Measurements from ENCODE around the gene PTBP1.
A peak's percentile ranks its signal among the peaks of the same experiment; 100 is the strongest.
"Not testable (repeated sequence)": the region's sequence is repeated elsewhere in the genome, so short reads cannot be mapped to it uniquely, and the experiment has no call there.

The PTBP1 gene

DNA sequence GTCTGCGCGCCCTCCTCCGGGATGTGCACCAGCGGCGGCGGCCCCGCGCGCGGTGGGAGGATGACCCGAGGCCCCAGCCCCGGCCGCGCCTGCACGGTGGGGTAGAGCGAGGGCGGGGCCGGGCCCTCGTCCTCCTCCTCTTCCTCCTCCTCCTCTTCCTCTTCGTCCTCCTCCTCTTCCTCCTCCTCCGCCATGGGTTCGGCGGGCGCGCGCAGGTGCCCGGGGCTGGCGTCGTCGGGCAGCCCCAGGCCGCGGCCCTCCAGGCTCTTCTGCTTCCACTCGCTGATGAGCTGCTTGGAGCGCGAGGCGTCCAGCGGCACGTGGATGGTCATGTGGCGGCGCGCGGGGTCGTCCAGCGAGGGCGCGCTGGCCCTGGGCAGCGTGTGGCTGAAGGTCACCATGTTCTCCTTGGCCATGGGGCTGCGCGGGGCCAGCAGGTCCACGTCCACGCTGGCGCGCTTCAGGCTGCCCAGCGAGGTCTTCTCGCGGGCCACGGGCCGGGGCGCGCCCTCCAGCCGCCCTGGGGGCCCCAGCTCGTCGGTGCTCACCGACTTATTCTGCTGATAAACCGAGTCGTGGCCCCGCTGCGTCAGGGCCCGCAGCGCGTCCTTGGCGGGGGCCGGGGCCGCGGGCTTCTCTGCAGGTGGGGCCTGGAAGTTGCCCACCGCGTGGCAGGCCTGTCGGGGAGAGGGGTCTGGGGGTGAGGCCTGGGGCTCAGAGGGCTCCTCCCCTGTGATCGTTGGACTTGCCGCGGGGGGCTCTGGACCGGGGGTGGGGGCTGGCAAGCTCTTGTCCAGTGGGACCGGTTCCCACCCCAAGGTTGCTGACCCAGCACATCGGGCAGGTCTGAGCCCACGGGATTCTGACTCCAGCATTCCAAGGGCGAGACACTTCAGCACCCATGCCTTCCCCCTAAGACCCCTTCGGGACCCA lies 16.2 kb downstream of the PTBP1 start:
- in situ Hi-C loops (cut with MboI; ENCODE audit: low sequenced_read_pairs): no loop called here
- H3K4me3 ChIP-seq: no peak overlapping the region
- peaks cover 51% of the 10 kb centered on the region for H3K36me3 ChIP-seq (replicated peaks)
- no peak for DNase-seq (ENCODE audit: low spot score in 2 of 2)
- no peaks in the 10 kb centered on the region for H3K27me3 ChIP-seq (ENCODE audit: low read depth)
- H3K9me3 ChIP-seq: no peaks in the 10 kb centered on the region
- no peaks in the 10 kb centered on the region for H3K4me1 ChIP-seq

DNA sequence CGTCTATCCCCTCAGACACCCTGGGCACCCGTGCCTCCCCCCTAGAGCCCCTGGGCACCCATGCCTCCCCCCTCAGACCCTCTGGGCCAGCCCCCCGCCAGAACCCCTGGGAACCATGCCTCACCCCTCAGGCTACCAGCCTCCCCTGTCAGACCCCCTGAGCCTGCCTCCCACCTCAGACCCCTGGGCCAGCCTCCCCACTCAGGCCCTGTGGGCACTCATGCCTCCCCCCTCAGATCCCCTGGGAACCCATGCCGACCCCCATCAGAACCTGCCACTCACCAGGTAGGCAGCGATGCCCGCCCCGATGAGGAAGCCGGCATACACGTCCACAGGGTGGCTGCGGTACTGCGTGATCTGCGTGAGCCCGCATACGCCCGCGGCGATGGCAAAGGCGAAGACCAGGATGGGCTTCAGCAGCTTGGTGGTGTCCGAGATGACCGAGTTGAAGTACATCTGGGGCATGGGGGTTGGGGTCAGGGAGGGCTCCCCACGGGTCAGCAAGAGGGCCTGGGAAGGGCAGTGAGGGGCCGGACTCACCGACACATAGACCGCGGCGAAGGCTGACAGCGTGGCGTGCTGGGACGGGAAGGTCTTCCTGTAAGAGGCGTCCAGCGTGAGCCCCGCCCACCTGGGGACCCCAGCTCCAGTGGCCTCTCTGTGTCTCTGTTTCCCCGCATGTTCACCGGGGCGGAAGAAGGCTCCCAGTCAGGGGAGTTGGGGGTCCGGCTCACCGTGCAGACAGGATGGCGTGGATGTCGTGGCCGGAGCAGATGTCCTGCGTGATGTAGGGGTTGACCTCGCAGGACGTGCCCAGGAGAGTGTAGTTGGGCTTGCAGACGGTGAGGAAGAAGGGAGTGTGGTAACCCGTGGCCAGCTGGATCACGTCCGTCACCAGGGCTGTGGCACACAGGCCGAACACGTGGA lies 17.2 kb downstream of the PTBP1 start:
- Histone ChIP-seq H3K9me3 (no peaks in the 10 kb centered on the region), H3K4me3 (no peak overlapping the region), H3K4me1 (no peaks in the 10 kb centered on the region), H3K27me3 (ENCODE audit: low read depth) (no peaks in the 10 kb centered on the region), H3K36me3 (replicated peaks) (peaks cover 42% of the 10 kb centered on the region)
- in situ Hi-C loops (cut with MboI; ENCODE audit: low sequenced_read_pairs): no loop called here
- DNase-seq (ENCODE audit: low spot score in 2 of 2): no peak

DNA sequence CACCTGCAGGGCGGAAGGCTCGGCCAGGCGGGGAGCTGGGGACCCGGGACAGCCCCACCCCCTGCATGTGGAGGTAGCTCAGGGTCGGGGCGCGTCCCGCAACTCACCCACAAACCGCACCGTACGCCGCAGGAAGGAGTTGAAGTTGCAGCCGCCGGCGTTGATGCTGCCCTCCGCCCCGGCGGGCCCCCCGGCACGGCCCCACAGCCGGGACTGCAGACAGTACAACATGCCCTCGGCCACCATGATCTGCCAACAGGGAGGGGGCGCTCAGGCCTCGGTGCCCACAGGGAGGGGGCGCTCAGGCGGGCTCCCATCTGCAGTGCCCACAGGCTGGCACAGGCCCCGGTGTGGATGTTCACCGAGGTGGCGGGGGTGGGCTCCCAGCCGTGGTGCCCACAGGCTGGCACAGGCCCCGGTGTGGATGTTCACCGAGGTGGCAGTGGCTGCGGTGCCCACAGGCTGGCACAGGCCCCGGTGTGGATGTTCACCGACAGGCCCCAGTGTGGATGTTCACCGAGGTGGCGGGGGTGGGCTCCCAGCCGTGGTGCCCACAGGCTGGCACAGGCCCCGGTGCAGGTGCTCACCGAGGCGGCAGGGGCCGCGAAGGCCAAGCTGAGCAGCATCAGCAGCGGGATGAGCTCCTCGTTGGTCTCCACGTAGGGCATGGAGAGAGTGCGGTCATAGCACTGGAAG lies 18.0 kb downstream of the PTBP1 start:
- no peaks in the 10 kb centered on the region for H3K27me3 ChIP-seq (ENCODE audit: low read depth)
- no peak for DNase-seq (ENCODE audit: low spot score in 2 of 2)
- in situ Hi-C loops (cut with MboI; ENCODE audit: low sequenced_read_pairs): no loop called here
- peaks cover 33% of the 10 kb centered on the region for H3K36me3 ChIP-seq (replicated peaks)
- H3K4me3 ChIP-seq: no peak overlapping the region
- H3K4me1 ChIP-seq: no peaks in the 10 kb centered on the region
- no peaks in the 10 kb centered on the region for H3K9me3 ChIP-seq

DNA sequence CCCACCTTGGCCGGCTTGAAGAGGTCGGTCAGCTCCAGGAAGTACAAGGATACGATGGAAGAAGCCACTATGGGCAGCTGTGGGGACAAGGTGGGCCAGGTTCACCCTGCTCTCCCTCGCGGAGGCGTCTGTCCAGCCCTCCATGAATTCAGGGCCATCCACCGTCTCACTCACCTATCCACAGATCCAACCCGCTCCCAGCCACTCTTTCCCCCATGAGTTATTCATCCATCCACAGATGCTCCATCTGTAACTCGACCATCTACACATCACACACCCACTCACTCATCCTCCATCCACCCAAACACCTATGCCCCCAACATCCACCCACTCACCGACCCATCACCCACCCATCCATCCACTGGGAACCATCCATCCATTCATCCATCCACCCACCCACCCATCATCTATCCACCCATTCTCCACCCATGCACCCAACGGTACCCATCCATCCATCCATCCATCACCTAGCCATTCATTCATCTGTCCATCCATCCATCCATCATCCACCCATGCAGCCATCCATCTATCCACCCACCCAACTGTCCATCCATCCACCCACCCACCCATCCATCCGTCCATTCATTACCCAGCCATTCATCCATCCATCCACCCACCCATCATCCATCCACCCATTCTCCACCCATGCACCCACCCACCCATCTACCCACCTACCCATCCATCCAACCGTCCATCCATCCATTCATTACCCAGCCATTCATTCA lies 18.7 kb downstream of the PTBP1 start:
- in situ Hi-C loops (cut with MboI; ENCODE audit: low sequenced_read_pairs): no loop called here
- Histone ChIP-seq H3K4me1 (no peaks in the 10 kb centered on the region), H3K27me3 (ENCODE audit: low read depth) (no peaks in the 10 kb centered on the region), H3K9me3 (no peaks in the 10 kb centered on the region), H3K36me3 (replicated peaks) (peaks cover 26% of the 10 kb centered on the region), H3K4me3 (no peak overlapping the region)
- DNase-seq (ENCODE audit: low spot score in 2 of 2): no peak

DNA sequence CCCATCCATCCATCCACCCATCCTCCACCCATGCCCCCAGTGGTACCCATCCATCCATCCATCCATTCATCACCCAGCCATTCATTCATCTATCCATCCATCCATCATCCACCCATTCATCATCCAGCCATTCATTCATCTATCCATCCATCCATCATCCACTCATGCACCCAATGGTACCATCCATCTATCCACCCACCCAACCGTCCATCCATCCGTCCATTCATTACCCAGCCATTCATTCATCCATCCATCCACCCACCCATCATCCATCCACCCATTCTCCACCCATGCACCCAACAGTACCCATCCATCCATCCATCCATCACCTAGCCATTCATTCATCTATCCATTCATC lies 19.2 kb downstream of the PTBP1 start:
- no peak for DNase-seq (ENCODE audit: low spot score in 2 of 2)
- in situ Hi-C loops (cut with MboI; ENCODE audit: low sequenced_read_pairs): no loop called here
- peaks cover 21% of the 10 kb centered on the region for H3K36me3 ChIP-seq (replicated peaks)
- no peaks in the 10 kb centered on the region for H3K4me1 ChIP-seq
- no peaks in the 10 kb centered on the region for H3K9me3 ChIP-seq
- no peaks in the 10 kb centered on the region for H3K27me3 ChIP-seq (ENCODE audit: low read depth)
- H3K4me3 ChIP-seq: no peak overlapping the region

DNA sequence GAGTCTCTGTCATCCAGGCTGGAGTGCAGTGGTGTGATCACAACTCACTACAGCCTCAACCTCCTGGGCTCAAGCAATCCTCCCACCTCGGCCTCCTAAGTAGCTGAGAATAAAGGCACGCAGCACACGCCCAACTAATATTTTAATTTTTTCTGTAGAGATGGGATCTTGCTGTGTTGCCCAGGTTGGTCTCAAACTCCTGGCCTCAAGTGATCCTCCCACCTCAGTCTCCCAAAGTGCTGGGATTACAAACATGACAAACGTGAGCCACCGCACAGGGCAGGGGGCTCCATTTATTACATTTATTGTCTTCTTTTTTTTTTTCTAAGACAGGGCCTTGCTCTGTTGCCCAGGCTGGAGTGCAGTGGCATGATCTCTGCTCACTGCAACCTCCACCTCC lies 23.0 kb downstream of the PTBP1 start:
- H3K9me3 ChIP-seq; in situ Hi-C loops (cut with MboI; ENCODE audit: low sequenced_read_pairs); H3K36me3 ChIP-seq (replicated peaks); H3K27me3 ChIP-seq (ENCODE audit: low read depth); H3K4me1 ChIP-seq; H3K4me3 ChIP-seq; DNase-seq (ENCODE audit: low spot score in 2 of 2): not testable (repeated sequence)

DNA sequence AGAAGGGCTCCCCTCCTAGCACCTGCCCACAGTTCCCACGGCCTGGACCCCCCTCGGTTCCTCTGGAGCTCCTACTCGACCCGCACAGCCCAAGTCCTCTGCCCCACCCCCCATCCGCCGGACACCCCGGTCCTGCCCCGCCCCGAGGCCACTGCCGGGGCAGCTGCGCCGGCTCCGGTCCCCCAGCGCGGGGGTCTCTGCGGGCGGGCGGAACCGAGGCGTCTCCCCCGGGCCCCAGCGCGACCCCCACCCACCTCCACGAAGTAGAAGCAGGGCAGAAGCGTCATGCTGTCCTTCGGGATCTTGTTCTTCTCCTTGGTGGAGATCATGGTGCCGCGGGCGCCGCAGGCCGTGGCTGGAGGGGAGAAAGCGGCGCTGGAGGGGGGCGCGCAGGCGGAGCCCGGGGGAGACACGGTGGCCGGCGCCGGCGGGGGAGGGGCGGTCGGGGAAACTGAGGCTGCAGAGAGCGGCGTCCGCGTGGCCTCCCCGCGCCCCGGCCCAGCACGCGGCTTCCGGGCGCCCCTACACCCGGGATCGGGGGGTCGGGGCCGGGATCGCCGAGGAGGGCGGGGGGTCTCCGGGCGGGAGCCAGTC lies 24.1 kb downstream of the PTBP1 start:
- peak overlapping the region; percentile 42 for H3K4me3 ChIP-seq

DNA sequence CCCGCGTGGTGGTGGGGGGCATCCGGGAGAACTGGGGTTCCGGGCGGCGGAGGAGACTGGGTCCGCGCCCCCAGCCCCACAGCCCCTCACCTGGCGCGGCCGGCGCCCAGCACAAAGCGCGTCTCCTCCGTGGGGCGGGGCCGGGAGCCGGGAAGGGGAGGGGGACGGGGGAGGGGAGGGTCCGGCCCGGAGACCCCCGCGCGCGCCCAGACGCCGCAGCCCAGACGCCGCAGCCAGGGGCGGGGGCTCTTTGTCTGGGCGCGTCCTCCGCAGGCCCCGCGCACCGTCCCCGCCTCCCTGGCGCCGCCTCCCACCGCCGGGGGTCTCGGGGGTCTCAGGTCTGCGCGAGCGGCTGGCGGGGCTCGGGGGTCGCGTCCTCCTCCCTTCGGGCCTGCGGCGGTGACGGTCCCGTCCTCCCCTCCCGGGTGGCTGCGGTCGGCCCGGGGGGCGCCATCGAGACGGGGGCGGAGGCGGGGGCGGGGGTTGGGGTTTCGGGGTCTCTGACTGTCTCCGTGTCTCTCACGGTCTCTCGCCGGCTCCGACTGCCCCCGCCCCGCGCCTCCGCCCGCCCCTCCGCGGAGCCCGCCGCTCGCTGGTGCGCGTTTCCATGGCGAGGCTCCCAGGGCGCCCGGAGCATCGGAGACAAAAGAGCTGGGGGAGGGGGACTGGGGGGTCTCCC lies 24.7 kb downstream of the PTBP1 start, which contains the start of gene PLPPR3:
PLPPR3 (minus strand) TSS at position 131 of the 679 bp plus-strand sequence. CDS start 396 bp downstream, outside the sequence.
- Histone ChIP-seq H3K4me3 (peak within 1 kb of the TSS; percentile 42), H3K4me1 (no peaks in the 10 kb centered on the region), H3K27me3 (ENCODE audit: low read depth) (no peaks in the 10 kb centered on the region), H3K9me3 (no peaks in the 10 kb centered on the region), H3K36me3 (replicated peaks) (no peaks in the 10 kb centered on the region)
- in situ Hi-C loops (cut with MboI; ENCODE audit: low sequenced_read_pairs): no loop called here
- peak in 1 of 2 experiments; percentile 51 for DNase-seq (ENCODE audit: low spot score in 2 of 2)

More for the DNA sequence above, 24.1 kb downstream of the PTBP1 start:
- no peaks in the 10 kb centered on the region for H3K4me1 ChIP-seq
- H3K9me3 ChIP-seq: no peaks in the 10 kb centered on the region
- no peaks in the 10 kb centered on the region for H3K36me3 ChIP-seq (replicated peaks)
- peak in 1 of 2 experiments; percentile 68 for DNase-seq (ENCODE audit: low spot score in 2 of 2)
- H3K27me3 ChIP-seq (ENCODE audit: low read depth): no peaks in the 10 kb centered on the region
- in situ Hi-C loops (cut with MboI; ENCODE audit: low sequenced_read_pairs): no loop called here

DNA sequence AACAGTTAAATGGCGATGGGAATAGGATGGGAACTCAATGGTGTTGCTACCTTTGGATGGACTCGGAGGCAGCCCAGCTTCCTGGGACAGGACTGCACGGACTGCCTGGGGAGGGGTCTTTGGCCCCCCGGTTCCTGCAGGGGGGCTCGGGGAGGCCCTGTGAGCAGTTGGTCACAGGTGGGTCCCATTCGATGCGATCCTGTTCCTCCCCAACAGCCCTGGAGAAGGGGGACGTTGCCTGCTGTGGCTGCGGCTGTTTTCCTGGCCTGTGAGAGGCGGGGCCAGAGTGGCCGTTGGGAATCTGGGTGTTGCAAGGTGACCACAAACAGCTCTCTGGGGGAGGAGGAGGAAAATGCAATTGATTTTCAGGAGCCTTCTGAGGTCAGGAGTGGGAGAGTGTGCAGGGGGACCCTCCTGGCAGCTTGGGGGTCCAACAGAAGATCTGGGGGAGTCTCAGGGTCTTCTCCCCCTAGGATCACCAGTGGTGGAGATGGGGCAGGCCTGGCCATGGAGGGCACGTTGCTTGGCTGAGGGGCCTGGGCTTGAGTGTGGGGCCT lies 26.4 kb downstream of the PTBP1 start:
- no peak for DNase-seq (ENCODE audit: low spot score in 2 of 2)
- H3K9me3 ChIP-seq: no peaks in the 10 kb centered on the region
- in situ Hi-C loops (cut with MboI; ENCODE audit: low sequenced_read_pairs): no loop called here

DNA sequence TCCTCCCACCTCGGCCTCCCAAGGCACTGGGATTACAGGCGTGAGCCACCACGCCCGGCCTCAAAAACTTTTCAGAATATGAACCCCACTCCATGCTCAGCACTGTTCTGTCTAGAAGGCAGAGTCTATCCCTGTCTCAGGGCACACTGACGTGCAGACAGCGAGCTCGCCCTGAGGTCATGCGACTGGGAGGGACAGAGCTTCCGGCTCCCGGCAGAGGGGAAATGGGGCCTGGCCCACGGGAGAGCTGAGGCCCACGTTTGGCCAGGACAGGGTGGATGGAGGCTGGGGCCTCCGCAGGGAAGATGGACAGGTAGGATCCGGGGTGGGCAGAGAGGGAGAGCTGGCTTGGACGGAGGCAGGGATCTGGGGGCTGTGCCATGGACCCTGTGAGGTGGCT lies 27.6 kb downstream of the PTBP1 start:
- Histone ChIP-seq H3K4me1 (no peaks in the 10 kb centered on the region), H3K36me3 (replicated peaks) (no peaks in the 10 kb centered on the region), H3K9me3 (no peaks in the 10 kb centered on the region), H3K4me3 (no peak overlapping the region), H3K27me3 (ENCODE audit: low read depth) (no peaks in the 10 kb centered on the region)
- in situ Hi-C loops (cut with MboI; ENCODE audit: low sequenced_read_pairs): no loop called here
- no peak for DNase-seq (ENCODE audit: low spot score in 2 of 2)

More for the DNA sequence above, 26.4 kb downstream of the PTBP1 start:
- Histone ChIP-seq H3K4me1 (no peaks in the 10 kb centered on the region), H3K4me3 (no peak overlapping the region), H3K27me3 (ENCODE audit: low read depth) (no peaks in the 10 kb centered on the region), H3K36me3 (replicated peaks) (no peaks in the 10 kb centered on the region)

DNA sequence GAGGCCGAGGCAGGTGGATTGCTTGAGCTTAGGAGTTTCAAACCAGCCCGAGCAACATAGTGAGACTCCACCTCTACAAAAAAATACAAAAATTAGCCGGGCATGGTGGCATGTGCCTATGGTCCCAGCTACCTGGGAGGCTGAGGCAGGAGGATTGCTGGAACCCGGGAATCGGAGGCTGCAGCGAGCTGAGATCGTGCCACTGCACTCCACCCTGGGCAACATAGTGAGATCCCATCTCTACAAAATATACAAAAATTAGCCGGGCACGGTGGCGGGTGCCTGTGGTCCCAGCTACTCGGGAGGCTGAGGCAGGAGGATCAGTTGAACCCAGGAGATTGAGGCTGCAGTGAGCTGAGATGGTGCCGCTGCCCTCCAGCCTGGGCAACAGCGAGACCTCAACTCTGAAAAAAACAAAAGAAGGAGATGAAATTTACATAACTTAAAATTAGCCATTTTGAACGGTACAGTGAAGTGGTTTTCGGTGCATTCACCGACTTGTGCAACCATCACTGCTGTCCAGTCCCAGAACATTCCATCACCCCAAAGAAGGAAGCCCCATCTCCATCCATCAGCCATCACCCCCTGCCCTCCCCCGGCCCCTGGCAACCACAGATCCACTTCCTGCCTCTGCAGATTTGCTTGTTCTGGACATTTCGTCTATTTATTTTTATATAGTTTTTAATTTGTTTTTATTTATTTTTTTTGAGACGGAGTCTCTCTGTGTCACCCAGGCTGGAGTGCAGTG lies 28.8 kb downstream of the PTBP1 start:
- no peak for DNase-seq (ENCODE audit: low spot score in 2 of 2)
- Histone ChIP-seq H3K4me1 (no peaks in the 10 kb centered on the region), H3K36me3 (replicated peaks) (no peaks in the 10 kb centered on the region), H3K4me3 (no peak overlapping the region), H3K27me3 (ENCODE audit: low read depth) (no peaks in the 10 kb centered on the region), H3K9me3 (no peaks in the 10 kb centered on the region)
- in situ Hi-C loops (cut with MboI; ENCODE audit: low sequenced_read_pairs): no loop called here

Measured in HAP-1 (cell line).